H9 (cell line): ENCODE measurements around the gene MOV10L1. TPM values are rescaled to one million over a fixed set of nuclear protein-coding genes. Genes with fewer than 3 reads are reported as not detected.

ENCODE experiments used
- DNase-seq: peaks from one replicate; pipeline ENCODE4 v3.0.0-alpha.2; 2017
- H2AFZ ChIP-seq: one replicate; pipeline ENCODE4 v1.6.1; 2013; ENCODE audit warnings: mild to moderate bottlenecking, low read length, control low read depth, moderate library complexity
- H2AK5ac ChIP-seq: 2 replicates; pipeline ENCODE4 v1.6.1; 2013; ENCODE audit warnings: low read length, control low read depth, mixed read lengths; ENCODE audit not compliant: insufficient read length
- H2BK120ac ChIP-seq: one replicate; pipeline ENCODE4 v1.6.1; 2013; ENCODE audit warnings: low read depth, mild to moderate bottlenecking, low read length, control low read depth, inconsistent platforms; ENCODE audit not compliant: poor library complexity, severe bottlenecking
- H2BK12ac ChIP-seq: 2 replicates; pipeline ENCODE4 v1.6.1; 2013; ENCODE audit warnings: low read length, control low read depth, mixed read lengths, low read depth; ENCODE audit not compliant: insufficient read length
- H2BK15ac ChIP-seq: 2 replicates; pipeline ENCODE4 v1.6.1; 2013; ENCODE audit warnings: low read depth, low read length, control low read depth
- H2BK20ac ChIP-seq: one replicate; pipeline ENCODE4 v1.6.1; 2013; ENCODE audit warnings: low read depth, mild to moderate bottlenecking, low read length, control low read depth, inconsistent platforms; ENCODE audit not compliant: poor library complexity, severe bottlenecking
- H2BK5ac ChIP-seq: 2 replicates; pipeline ENCODE4 v1.6.1; 2013; ENCODE audit warnings: low read length, control low read depth, mixed read lengths; ENCODE audit not compliant: insufficient read length
- H3K14ac ChIP-seq: 2 replicates; pipeline ENCODE4 v1.6.1; 2013; ENCODE audit warnings: low read length, control low read depth; ENCODE audit not compliant: insufficient read depth
- H3K18ac ChIP-seq: 2 replicates; pipeline ENCODE4 v1.6.1; 2013; ENCODE audit warnings: low read depth, mild to moderate bottlenecking, mixed read lengths, low read length, control low read depth; ENCODE audit not compliant: insufficient read length
- H3K23ac ChIP-seq: 2 replicates; pipeline ENCODE4 v1.6.1; 2013; ENCODE audit warnings: low read length, control low read depth, mixed read lengths, low read depth; ENCODE audit not compliant: insufficient read length
- H3K23me2 ChIP-seq: 2 replicates; pipeline ENCODE4 v1.6.1; 2013; ENCODE audit warnings: low read depth, mild to moderate bottlenecking, mixed read lengths, low read length, control low read depth; ENCODE audit not compliant: insufficient read length, poor library complexity, severe bottlenecking
- H3K27ac ChIP-seq: 2 replicates; pipeline ENCODE4 v1.5.1; 2013; ENCODE audit warnings: low read length, control low read depth, mixed read lengths, low read depth; ENCODE audit not compliant: insufficient read length
- H3K27me3 ChIP-seq: 2 replicates; pipeline ENCODE4 v1.6.1; 2013; ENCODE audit warnings: low read length, control low read depth, inconsistent platforms; ENCODE audit not compliant: insufficient read depth
- H3K4ac ChIP-seq: 2 replicates; pipeline ENCODE4 v1.6.1; 2013; ENCODE audit warnings: low read depth, mild to moderate bottlenecking, control low read depth, inconsistent platforms, low read length, moderate library complexity
- H3K4me1 ChIP-seq: 2 replicates; pipeline ENCODE4 v1.6.1; 2013; ENCODE audit warnings: low read length, control low read depth, inconsistent platforms; ENCODE audit not compliant: insufficient read depth
- H3K4me2 ChIP-seq: 2 replicates; pipeline ENCODE4 v1.6.1; 2013; ENCODE audit warnings: low read length, control low read depth, mixed read lengths; ENCODE audit not compliant: insufficient read length, insufficient read depth
- H3K56ac ChIP-seq: 2 replicates; pipeline ENCODE4 v1.6.1; 2013; ENCODE audit warnings: low read depth, mild to moderate bottlenecking, mixed read lengths, low read length, control low read depth; ENCODE audit not compliant: insufficient read length
- H3K79me1 ChIP-seq: 2 replicates; pipeline ENCODE4 v1.6.1; 2013; ENCODE audit warnings: low read depth, mild to moderate bottlenecking, moderate library complexity, low read length, control low read depth, inconsistent platforms; ENCODE audit not compliant: insufficient read depth, poor library complexity, severe bottlenecking
- H3K79me2 ChIP-seq: 2 replicates; pipeline ENCODE4 v1.6.1; 2013; ENCODE audit warnings: low read length, control low read depth, inconsistent platforms; ENCODE audit not compliant: insufficient read depth
- H3K9ac ChIP-seq: 2 replicates; pipeline ENCODE4 v1.6.1; 2013; ENCODE audit warnings: low read length, control low read depth, mixed read lengths; ENCODE audit not compliant: insufficient read length; ENCODE audit errors: extremely low read depth
- H3K9me3 ChIP-seq: one replicate; pipeline ENCODE4 v1.6.1; 2013; ENCODE audit warnings: low read depth, low read length, inconsistent platforms; ENCODE audit not compliant: control insufficient read depth
- H3T11ph ChIP-seq: one replicate; pipeline ENCODE4 v1.6.1; 2013; ENCODE audit warnings: mild to moderate bottlenecking, low read length, control low read depth, inconsistent platforms
- H4K20me1 ChIP-seq: one replicate; pipeline ENCODE4 v1.6.1; 2013; ENCODE audit not compliant: control insufficient read depth, insufficient read length, insufficient read depth
- H4K5ac ChIP-seq: 2 replicates; pipeline ENCODE4 v1.6.1; 2013; ENCODE audit warnings: low read depth, mild to moderate bottlenecking, mixed read lengths, low read length, control low read depth; ENCODE audit not compliant: insufficient read length
- H4K8ac ChIP-seq: replicated peaks from 2 replicates; pipeline ENCODE4 v1.6.1; 2013; ENCODE audit warnings: low read length, control low read depth, mixed read lengths, low read depth; ENCODE audit not compliant: insufficient read length
- H4K91ac ChIP-seq: 2 replicates; pipeline ENCODE4 v1.6.1; 2013; ENCODE audit warnings: low read depth, mild to moderate bottlenecking, moderate library complexity, mixed read lengths, low read length, control low read depth; ENCODE audit not compliant: insufficient read length
- H3K27ac Mint-ChIP-seq, 3 experiments: 2 replicates in 2 of 3; 3 replicates in 1 of 3; pipeline ENCODE4 v1.8.0; 2020 to 2021; ENCODE audit warnings: mixed read lengths in 3 of 3, mild to moderate bottlenecking in 1 of 3, moderate library complexity in 1 of 3
- H3K27me3 Mint-ChIP-seq: 2 replicates; pipeline ENCODE4 v1.8.0; 2021; ENCODE audit warnings: low read depth, mild to moderate bottlenecking, moderate library complexity, mixed read lengths
- H3K36me3 Mint-ChIP-seq, 3 experiments: 2 replicates in 2 of 3; 3 replicates in 1 of 3; pipeline ENCODE4 v1.8.0; 2020 to 2021; ENCODE audit warnings: low read depth in 3 of 3, mixed read lengths in 3 of 3; ENCODE audit not compliant: insufficient read depth in 1 of 3
- H3K4me1 Mint-ChIP-seq, 2 experiments: 2 replicates each; pipeline ENCODE4 v1.8.0; 2020; ENCODE audit warnings: mixed read lengths in 2 of 2
- H3K4me3 Mint-ChIP-seq, 2 experiments: 2 replicates in 1 of 2; 3 replicates in 1 of 2; pipeline ENCODE4 v1.8.0; 2020 to 2021; ENCODE audit warnings: mild to moderate bottlenecking in 2 of 2, mixed read lengths in 2 of 2, moderate library complexity in 1 of 2
- H3K9me3 Mint-ChIP-seq, 2 experiments: 2 replicates in 1 of 2; 3 replicates in 1 of 2; pipeline ENCODE4 v1.8.0; 2020; ENCODE audit warnings: mild to moderate bottlenecking in 2 of 2, mixed read lengths in 2 of 2, moderate library complexity in 1 of 2
- WGBS: extraction: QIAGEN DNeasy Blood & Tissue Kit; methylation state at CpG from one replicate; pipeline ENCODE4 v1.1.7; 2013; ENCODE audit warnings: missing lambda C conversion rate, low lambda C conversion rate, mixed read lengths; ENCODE audit not compliant: insufficient read length; ENCODE audit errors: extremely low coverage; 5-methylcytosine and 5-hydroxymethylcytosine counted together
- total RNA-seq: library from RNA; stranded (reverse); gene quantifications from 2 replicates; pipeline ENCODE4 v1.2.1, GENCODE V29; 2021
- TF ChIP-seq, protein P1 (sequence below): fragments of 200-600 bp; sonication (generic); conservative IDR thresholded peaks from 3 replicates; pipeline ENCODE4 v1.8.0; 2021; ENCODE audit warnings: antibody characterized with exemption, mild to moderate bottlenecking

The MOV10L1 gene
- total RNA-seq, 1 experiment from 2014 or later = not detected

- WGBS = no CpG with 5 or more reads among the region's 8 CpGs
- Mint-ChIP-seq H3K27ac (no peak overlapping the region), H3K36me3 (peaks cover 4 to 21% (median 12%) of the 10 kb centered on the region in 3 experiments), H3K4me1 (peaks cover 4 to 17% of the 10 kb centered on the region in 2 experiments; a peak in 3 of 4 replicates), H3K9me3 (no peaks in the 10 kb centered on the region), H3K4me3 (no peak overlapping the region), H3K27me3 (no peaks in the 10 kb centered on the region)
- Histone ChIP-seq H3K79me1 (no peaks in the 10 kb centered on the region), H3K9ac (no peak overlapping the region), H4K91ac (no peak overlapping the region), H2BK5ac (no peak overlapping the region), H2BK20ac (no peak overlapping the region), H3K9me3 (no peaks in the 10 kb centered on the region), H4K8ac (no peak overlapping the region), H3K27ac (no peak overlapping the region), H2AFZ (no peak overlapping the region), H3K27me3 (no peaks in the 10 kb centered on the region), H3K14ac (no peak overlapping the region), H3K4me2 (no peak overlapping the region), H3K79me2 (no peaks in the 10 kb centered on the region; the same call in 1 of the 2 replicates), H3K4me1 (no peaks in the 10 kb centered on the region), H3K4ac (no peak overlapping the region), H4K5ac (no peak overlapping the region), H2AK5ac (no peak overlapping the region), H3K23ac (no peak overlapping the region), H3K23me2 (no peaks in the 10 kb centered on the region), H3K18ac (no peak overlapping the region), H2BK12ac (no peak overlapping the region), H2BK15ac (no peak overlapping the region), H2BK120ac (no peak overlapping the region), H4K20me1 (no peaks in the 10 kb centered on the region), H3K56ac (no peak overlapping the region), H3T11ph (no peak overlapping the region)
- no peak for DNase-seq
- TF ChIP-seq, protein P1, sequence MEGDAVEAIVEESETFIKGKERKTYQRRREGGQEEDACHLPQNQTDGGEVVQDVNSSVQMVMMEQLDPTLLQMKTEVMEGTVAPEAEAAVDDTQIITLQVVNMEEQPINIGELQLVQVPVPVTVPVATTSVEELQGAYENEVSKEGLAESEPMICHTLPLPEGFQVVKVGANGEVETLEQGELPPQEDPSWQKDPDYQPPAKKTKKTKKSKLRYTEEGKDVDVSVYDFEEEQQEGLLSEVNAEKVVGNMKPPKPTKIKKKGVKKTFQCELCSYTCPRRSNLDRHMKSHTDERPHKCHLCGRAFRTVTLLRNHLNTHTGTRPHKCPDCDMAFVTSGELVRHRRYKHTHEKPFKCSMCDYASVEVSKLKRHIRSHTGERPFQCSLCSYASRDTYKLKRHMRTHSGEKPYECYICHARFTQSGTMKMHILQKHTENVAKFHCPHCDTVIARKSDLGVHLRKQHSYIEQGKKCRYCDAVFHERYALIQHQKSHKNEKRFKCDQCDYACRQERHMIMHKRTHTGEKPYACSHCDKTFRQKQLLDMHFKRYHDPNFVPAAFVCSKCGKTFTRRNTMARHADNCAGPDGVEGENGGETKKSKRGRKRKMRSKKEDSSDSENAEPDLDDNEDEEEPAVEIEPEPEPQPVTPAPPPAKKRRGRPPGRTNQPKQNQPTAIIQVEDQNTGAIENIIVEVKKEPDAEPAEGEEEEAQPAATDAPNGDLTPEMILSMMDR = no peak
Observed at GRCh38 chr22:50193621-50194020, 103.8 kb downstream of the MOV10L1 start.
